WTC11 (cell line): ENCODE measurements around the gene SGSM2.

Source experiments
- AFF4 ChIP-seq: sonication (generic); formaldehyde crosslinking; IDR thresholded peaks from 2 replicates; pipeline ENCODE4 v1.8.1; 2023; ENCODE audit warnings: mild to moderate bottlenecking, missing genetic modification reagents, borderline replicate concordance
- CBFB ChIP-seq: sonication (generic); formaldehyde crosslinking; IDR thresholded peaks from 2 replicates; pipeline ENCODE4 v1.8.1; 2022; ENCODE audit warnings: mild to moderate bottlenecking, low read depth, missing genetic modification reagents
- CTCF ChIP-seq: fragments of 200-600 bp; IDR thresholded peaks from 2 replicates; pipeline ENCODE4 v1.8.0; 2022; ENCODE audit warnings: antibody characterized with exemption
- E2F4 ChIP-seq: sonication (generic); formaldehyde crosslinking; IDR thresholded peaks from 2 replicates; pipeline ENCODE4 v1.8.1; 2022; ENCODE audit warnings: low read depth, mild to moderate bottlenecking, moderate library complexity, missing genetic modification reagents, borderline replicate concordance
- ELF4 ChIP-seq: sonication (generic); formaldehyde crosslinking; IDR thresholded peaks from 2 replicates; pipeline ENCODE4 v1.8.1; 2022; ENCODE audit warnings: low read depth, mild to moderate bottlenecking, moderate library complexity, missing genetic modification reagents
- IRF2 ChIP-seq: sonication (generic); formaldehyde crosslinking; IDR thresholded peaks from 2 replicates; pipeline ENCODE4 v1.8.0; 2022; ENCODE audit warnings: low read depth, missing genetic modification reagents, borderline replicate concordance
- TP53 ChIP-seq: sonication (generic); formaldehyde crosslinking; IDR thresholded peaks from 2 replicates; pipeline ENCODE4 v1.8.1; 2023; ENCODE audit warnings: mild to moderate bottlenecking, missing genetic modification reagents
- USF2 ChIP-seq: sonication (generic); formaldehyde crosslinking; IDR thresholded peaks from 2 replicates; pipeline ENCODE4 v1.8.1; 2023; ENCODE audit warnings: mild to moderate bottlenecking, missing genetic modification reagents, moderate library complexity
- ZNF138 ChIP-seq: sonication (generic); formaldehyde crosslinking; conservative IDR thresholded peaks from 2 replicates; pipeline ENCODE4 v1.8.1; 2022; ENCODE audit warnings: mild to moderate bottlenecking, moderate library complexity, missing genetic modification reagents
- ZNF263 ChIP-seq: sonication (generic); formaldehyde crosslinking; IDR thresholded peaks from 2 replicates; pipeline ENCODE4 v1.8.1; 2022; ENCODE audit warnings: low read depth, mild to moderate bottlenecking, moderate library complexity, missing genetic modification reagents

- TF ChIP-seq CTCF (no peak), IRF2 (no peak), E2F4 (CRISPR knock-in tag) (no peak), CBFB (CRISPR knock-in tag) (no peak), USF2 (CRISPR knock-in tag) (no peak), ELF4 (no peak), ZNF263 (CRISPR knock-in tag) (no peak), AFF4 (no peak), TP53 (CRISPR knock-in tag) (no peak), ZNF138 (CRISPR knock-in tag) (no peak)
These were observed 24.6 kb upstream of the SGSM2 start for GRCh38 chr17:2312736-2313135.
